Islet of Langerhans (tissue), 1 donor: Measurements from ENCODE around the gene GNA12.

Experiments
- FAIRE-seq: peaks from one replicate; lab custom pipeline; 2011; peaks lifted over from hg19 to GRCh38; lab: Jason Lieb, UNC

Gene GNA12

DNA sequence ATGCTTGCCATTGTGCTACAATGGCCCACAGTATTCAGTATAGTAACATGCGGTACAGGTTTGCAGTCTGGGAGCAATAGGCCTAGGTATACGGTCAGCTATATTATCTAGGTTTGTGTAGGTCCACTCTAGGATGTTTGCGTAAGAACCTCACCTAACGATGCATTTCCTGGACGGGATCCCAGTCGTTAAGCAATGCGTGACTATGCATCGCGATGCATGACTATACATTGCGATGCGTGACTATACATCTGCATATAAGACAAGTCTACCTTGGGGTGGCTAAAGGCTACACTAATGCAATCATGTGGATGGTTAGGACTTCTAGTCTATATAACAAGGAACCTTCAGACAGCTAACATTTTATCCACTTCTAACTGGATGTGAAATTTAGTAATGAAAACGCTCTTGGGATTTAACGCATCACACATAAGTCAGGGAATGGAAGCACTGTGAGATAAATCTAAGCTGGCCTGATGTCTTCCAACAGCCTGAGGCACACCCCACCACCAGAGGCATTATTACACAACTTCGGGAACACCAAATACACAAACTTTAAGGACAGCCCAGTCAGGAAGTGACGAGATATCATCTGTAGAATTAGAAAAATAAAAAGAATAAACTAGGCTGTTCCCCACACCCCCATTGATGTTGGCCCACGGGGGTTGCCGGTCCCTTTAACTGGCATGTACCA is 9.2 kb downstream of the GNA12 start:
- FAIRE-seq: no peak

DNA sequence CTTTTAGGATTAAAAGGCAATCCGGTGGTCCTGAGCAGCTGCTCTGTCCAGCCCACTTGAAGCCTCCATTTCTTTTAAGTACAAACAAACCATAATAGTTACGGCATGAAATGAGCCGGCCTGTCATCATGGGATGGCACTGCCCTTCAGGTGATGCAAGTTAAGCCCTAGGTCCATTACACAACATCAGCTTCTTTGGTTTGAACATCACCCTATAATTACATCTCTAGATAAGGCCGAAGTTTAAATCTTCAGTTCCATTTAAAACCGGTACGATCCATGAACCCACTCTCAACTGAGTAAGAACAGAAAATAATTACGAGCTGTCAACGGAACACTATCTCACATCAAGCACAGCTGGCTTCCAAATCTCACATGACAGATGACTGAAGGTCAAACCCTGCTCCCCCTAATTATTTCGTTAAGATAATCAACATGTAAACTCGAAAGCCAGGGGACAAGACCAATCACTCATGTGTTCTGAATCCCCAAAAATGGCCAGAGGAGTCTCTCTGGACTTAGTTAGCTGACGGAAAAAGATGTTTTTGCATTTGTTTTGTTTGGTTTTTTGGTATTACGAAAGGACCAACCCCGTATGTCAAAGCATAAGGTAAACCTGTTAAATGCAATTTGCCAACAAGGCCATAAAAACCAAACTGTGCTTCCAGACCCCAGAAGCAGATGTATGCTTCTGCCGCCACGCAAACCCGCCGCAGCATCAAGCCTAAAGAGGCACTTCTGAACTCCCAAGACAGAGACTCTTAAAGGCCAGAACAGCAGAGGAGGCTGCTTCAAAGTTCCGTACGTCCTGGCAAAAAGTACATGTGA is 10.8 kb downstream of the GNA12 start:
- FAIRE-seq: no peak

DNA sequence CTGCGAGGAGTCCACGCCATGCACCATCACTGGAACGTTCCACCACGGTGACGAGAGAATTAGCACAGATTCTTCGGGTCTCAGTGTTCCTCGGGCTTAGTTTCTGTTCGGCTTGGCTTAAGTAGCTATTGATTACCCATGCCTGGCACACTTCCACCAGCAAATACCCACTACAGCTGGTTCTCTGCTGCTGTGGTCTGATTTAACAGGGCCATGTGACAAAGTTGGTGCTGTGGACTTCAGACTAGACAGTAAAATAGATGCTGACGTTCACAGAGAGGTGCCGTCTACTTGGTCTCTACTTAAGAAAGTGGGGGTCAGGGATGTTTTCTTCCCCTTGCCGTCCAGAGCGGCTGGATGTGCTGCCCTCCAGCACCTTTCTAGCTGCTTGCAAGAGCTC is 11.6 kb downstream of the GNA12 start:
- FAIRE-seq: no peak

DNA sequence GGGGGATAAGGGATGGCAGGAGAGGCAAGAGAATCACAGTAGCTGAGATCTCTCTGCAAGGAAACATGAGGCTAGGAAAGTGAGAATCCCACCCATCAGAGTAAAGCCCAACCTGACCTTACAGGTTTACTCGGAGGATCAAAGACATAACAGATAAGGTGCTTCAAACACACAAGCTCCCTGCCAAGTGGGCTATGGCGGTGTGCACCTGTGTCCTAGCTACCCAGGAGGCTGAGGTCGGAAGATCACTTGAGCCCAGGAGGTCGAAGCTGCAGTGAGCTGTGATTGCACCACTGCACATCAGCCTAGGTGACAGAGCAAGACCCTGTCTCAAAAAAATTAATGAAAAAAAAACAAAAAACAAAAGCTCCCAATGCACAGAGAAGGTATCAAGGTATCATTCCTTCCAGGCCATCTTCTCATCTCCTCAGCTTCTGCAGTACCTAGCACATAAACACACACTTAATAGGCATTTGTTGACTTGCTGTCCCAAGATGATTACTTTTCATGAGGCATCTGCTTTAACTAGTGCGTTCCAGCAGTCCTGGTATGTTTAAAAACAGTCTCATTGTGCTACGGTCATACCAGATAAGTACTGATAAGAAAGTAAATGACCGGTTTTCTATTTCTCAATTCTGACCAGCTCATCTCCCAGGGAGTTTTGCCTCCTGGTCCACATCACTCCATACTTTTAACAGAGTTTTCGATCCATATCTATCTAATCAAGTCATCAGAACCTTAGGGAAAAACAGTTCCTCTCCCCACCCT is 13.3 kb downstream of the GNA12 start:
- no peak for FAIRE-seq

DNA sequence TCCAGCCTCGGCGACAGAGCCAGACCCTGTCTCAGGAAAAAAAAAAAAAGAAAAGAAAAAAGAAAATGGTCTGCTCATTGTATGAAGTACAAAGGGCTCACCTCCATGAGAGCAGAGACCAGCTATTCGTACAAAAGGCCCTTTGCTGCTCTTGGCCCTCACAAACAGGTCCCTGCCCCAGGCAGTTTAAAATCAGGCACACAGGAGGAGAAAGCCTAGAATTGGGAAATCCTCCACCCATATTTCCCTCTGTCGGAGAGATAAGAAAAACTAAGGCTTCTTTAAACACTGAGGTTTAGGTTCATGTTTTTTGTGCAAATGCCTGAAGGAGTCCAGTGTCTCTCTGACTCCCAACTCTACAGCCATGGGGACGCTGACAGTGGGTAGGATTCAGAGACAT is 15.1 kb downstream of the GNA12 start:
- FAIRE-seq: no peak

DNA sequence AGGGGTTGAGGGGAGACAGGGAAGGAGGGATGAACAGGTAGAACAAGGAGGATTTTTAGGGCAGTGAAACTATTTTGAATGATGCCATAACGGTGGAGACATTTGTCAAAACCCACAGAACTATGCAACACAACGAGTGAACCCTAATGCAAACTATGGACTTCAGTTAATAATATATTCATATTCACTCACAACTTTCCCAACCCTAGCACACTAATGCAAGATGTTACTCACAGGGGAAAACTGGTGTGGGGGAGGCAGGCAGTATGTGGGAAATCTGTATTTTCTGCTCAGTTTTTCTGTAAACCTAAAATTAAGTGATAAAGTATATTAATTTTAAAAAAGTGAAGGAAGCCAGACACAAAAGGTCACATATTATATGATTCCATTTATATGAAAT is 17.3 kb downstream of the GNA12 start:
- FAIRE-seq: no peak

DNA sequence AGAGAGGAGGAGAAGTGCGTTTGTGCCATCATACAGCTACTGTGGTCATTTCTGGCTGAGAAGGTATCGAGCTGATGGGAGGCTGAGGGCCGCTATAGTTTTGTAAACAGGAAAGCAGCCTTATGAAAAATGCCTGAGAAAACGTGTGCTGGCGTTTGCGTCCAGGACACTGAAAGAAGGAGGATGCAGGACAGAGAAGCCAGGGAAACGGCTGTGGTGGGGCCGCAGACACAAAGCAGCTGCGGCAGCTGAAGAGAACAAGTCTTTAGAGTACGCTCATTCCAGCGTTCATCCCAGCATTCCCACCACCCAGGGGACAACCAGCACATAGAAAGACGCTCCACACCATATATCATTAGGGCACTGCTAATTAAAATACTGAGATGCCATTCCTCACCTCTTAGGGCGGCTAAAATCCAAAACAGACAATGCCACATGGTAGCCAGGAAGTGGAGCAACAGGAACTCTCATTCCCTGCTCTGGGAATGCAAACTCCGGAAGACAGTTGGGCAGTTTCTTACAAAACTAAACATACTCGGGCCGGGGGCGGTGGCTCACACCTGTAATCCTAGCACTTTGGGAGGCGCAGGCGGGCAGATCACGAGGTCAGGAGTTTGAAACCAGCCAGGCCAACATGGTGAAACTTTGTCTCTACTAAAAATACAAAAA is 18.4 kb downstream of the GNA12 start:
- FAIRE-seq: no peak

DNA sequence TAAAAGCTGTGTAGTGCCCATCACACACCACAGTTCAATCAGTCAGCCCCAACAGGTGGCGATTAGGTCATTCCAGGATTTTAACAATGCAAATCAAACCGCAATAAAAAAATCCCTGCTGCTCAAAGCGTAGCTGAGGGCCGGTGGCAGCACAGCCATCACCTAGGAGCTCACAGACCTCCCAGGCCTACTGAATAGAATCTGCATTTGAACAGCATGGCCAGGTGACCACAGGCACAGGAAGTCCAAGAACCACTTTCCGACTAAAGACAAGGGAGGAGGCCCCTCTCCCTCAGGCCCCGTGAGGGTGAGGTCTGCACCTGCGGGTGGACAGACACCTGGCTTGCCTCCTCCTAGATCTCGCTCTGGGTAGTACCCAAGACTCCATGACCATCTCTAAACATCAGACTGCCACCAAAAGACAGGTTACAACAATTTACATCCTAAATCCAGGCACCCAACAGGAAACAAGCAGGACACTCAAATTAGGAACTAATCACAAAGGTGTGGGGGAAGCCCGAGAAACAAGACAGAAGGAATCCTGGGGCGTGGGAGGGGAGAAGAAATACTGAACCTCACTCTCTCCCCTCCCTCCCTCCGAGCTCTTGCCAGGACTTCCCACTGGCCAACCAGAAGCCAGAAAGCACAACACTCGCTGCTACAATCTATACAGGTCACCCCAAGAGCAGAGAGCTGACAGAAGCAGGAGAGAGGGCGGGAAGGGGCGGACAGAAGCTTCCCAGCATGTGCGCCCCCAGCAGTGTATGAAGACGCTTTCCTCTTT is 19.2 kb downstream of the GNA12 start:
- no peak for FAIRE-seq

DNA sequence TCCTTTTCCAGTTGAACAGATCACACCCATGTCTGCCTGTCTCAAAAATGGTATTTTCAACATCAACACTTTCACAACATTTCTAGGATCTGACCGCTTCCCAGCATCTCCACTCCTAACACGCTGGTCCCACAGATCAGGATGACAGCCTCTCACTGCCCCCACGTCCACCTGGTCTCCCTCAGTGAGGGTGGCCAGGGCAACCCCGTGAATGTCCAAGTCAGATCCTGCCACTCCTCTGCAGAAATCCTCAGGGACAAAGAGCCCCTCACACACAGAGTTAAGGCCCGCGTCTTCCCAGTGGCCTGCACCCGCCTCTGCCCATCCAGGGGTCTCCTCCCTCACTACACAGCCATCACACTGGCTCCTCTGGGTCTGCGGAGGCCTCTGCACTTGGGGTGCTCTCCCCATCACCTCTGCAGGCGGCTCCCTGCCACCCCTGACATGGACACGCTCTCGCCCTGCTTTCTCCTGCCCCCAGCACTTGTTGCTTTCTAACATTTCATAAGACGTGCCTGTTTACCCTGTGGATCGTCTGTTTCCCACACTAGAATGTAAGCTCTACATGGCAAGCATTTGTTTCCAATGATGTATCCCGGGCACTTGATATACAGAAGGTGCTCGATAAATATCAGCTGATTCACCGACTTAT is 20.0 kb downstream of the GNA12 start:
- no peak for FAIRE-seq

DNA sequence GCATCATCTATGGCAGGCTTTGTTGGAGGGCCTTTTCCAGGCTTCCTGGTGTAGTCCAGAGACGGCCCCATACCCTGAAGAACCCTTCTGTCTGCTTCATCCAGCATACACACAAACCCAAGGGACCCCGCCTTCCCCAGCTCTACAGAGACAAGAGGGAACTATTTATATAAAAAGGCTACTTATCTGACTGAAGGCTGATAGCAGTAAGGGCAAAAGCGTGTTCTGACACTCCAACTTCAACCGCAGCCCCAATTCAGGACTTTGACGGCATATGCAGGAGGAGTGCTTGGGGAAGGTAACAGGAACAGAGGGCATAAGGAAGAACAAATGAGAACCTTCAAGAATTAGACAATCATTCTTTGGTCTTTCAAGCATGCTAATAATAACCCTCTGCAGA is 21.0 kb downstream of the GNA12 start:
- FAIRE-seq: no peak

DNA sequence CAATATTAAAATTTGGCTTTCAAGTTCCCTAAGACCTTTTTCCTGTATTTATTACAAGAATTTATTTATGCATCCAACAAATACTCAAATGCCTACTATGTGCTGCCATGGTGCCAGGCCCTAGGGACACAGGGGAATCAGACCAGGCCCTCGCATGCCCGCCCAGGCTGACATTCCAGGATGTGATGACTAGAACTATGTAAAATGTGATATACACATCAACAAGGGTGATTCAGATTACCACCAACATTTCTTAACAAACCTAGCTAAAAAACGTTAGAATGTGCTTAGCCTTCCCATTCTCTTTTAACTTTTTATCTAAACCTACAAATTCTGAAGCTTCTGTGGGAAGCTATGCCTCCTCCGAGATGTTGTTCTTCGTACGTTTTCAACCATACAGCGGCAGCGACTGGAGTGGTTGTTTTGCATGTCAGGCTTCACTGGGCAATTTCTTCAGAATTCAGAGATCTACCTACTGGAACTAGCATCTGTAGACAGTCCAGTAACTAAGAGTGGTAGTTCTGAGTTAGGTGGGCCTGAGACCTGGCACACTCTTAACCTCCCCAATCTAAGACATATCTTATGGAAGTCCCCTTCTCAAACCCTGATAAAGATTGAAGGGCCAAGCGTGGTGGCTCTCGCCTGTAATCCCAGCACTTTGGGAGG is 22.1 kb downstream of the GNA12 start:
- no peak for FAIRE-seq

DNA sequence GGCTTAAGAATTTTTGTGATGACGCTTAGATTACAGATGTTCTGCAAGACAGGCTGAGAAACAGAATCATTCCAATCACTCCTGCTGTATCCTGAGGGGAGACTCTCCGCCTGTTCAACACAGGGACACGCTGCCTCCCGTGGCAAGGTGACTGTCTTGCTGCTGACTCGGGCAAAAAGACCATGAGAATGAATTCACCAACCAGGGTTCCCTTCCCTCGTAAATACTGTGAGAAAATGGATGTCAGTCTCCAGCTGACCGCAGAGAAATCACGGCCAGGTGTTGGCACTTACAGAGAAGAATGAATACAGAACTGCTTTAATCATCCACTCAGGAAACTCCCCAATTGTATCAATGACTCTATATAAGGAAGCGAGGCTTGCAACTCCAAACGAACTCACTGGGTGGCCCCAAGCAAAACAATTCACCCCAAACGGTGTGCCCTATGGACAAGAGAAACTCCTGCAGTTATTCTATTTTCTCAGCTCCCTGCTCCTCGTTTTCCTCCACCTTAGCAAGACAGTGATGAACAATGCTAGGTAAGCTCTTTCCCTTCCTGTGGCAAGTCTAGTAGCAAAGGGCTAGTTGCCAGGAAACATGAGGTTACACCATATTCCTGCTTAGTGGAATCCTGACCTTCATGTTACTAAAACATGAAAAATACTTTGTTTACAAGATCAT is 22.8 kb downstream of the GNA12 start:
- peak; percentile 90 for FAIRE-seq

DNA sequence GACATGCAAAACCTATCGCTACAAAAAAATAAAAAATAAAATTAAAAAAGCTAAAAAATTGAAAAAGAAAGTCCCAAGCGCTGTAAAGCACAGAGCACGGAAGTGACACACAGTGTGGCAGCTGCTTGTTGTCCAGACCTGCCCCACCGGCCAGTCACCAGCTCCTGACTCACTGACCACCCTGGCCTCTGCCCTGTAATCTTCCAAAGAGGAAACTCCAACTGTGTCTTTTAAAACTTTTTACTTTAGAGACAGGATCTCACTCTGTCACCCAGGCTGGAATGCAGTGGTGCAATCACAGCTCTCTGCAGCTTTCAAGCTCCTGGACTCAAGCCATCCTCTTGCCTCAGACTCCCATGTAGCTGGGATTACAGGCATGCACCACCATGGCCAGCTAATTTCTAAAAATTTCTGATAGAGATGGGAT is 23.6 kb downstream of the GNA12 start:
- no peak for FAIRE-seq

DNA sequence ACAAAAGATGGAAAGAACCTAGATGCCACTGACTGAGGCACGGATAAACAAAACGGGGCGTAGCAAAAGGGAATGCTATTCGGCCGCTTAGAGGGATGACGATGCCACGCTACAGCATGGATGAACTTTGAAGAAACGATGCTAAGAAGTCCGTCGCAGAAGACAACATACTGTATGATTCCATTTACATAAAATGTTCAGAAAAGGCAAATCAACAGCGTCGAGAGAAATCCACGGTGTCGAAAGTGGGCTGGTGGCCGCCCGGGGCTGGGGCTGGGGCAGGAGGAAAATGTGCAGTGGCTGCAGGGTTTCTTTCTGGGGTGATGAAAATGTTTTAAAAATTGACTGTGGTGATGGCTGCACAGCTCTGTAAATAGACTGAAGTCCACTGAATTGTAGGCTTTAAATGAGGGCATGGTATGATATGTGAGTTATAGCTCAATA is 24.1 kb downstream of the GNA12 start:
- FAIRE-seq: no peak

DNA sequence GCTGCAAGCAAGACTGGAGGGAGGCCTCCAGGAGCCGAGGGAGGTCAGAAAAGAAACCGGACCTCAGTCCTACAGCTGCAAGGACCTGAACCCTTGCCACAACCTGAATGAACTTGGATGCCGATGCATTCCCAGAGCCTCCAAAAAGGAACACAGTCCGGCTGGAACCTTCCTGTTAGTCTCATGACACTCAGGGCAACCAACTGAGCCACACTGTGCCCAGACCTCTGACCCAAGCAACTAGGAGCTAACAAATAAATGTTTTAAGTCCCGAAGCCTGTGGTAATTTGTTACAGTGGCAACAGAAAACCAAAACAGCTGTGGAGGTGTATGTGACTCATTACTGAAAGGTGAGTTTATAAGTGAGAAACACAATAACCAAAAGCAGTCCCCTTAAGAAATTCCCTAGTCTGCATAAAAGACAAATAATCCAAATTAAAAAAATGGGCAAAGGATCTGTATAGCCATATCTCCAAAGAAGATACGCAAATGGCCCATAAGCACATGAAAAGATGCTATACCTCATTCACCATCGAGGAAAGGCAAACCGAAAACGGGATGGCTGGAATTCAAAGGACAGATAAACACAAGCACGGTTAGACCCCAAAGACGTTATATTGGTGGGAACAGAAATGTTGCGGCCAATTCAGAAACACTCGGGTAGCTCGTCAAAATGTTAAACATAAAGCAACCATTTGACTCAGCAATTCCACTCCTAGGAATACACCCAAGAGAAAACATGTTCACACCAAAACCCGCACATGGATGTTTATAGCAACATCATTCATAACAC is 24.8 kb downstream of the GNA12 start:
- FAIRE-seq: no peak

DNA sequence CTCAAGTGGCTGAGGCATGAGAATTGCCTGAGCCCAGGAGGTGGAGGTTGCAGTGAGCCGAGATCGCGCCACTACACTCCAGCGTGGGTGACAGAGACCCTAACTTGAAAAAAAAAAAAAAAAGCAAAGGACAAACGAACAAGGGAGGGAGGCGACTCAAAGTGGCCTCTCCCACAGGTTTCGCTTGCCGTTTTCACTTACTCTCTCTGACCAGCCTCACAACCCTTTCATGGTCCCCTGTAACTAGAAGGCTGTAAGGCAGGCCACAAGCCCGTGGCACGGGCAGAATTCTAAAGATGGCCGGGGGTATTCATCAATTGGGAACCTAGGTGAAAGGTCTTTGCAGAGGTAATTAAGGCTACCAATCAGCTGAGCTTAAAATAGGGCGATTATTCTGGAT is 25.5 kb downstream of the GNA12 start:
- no peak for FAIRE-seq

DNA sequence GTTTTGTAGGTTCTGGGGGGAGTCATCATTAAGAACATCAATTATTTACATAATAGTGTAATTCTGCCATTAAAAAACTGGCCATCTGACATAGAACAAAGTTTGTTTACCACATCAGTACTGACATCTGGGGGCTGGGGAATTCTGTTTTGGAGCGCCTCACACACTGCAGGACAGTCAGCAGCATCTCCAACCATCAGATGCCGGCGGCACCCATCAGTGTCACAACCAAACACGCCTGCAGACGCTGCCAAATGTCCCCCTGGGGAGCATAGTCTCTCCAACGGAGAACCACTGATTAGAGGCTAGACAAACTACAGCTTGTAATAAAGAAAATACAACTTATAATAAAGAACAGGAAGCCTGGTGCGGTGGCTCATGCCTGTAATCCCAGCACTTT is 26.0 kb downstream of the GNA12 start:
- FAIRE-seq: no peak

DNA sequence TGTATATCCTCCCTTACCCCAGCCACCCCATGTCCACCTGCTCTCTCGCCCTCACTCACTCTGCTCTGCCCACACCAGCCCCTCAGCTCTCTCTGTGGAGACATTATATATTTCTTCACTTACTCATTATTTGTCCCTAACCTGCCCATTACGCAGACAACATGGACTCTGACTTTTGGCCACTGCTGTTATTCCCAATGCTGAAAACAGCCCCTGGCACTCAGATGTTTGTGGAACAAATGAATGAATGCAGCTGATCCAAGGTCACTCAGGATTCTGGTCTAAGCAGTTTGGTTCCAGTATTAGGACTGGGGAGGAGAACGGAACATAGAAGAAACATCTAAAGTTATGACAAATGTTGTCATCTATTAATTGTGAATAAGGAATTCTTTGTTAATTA is 26.7 kb downstream of the GNA12 start:
- no peak for FAIRE-seq

DNA sequence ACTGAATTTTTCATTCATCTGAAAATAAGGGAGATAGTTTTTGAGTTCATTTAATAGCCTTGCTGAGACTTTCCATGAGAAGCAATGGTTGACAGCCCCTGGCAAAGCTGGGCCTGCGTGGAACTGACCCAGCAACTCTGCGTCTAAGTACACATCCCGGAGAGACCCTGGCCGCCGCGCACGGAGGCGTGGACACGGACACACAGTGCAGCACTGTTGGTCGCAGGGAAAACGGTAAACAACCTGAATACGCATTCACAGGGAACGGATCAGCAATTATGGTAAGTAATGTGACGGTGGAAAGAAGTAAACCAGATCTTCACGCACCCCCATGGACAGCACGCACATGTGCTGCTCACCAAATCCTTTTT is 28.2 kb downstream of the GNA12 start:
- no peak for FAIRE-seq
